NCI-H1105 (cell line): ENCODE data around the gene KLHL30.
A peak's percentile ranks its signal among the peaks of the same experiment; 100 is the strongest.
"Not testable (repeated sequence)": the region's sequence is repeated elsewhere in the genome, so short reads cannot be mapped to it uniquely, and the experiment has no call there.

ENCODE experiments used
- DNase-seq: peaks from one replicate; lab custom pipeline; 2025; lab: John Stamatoyannopoulos, UW

Gene KLHL30

DNA sequence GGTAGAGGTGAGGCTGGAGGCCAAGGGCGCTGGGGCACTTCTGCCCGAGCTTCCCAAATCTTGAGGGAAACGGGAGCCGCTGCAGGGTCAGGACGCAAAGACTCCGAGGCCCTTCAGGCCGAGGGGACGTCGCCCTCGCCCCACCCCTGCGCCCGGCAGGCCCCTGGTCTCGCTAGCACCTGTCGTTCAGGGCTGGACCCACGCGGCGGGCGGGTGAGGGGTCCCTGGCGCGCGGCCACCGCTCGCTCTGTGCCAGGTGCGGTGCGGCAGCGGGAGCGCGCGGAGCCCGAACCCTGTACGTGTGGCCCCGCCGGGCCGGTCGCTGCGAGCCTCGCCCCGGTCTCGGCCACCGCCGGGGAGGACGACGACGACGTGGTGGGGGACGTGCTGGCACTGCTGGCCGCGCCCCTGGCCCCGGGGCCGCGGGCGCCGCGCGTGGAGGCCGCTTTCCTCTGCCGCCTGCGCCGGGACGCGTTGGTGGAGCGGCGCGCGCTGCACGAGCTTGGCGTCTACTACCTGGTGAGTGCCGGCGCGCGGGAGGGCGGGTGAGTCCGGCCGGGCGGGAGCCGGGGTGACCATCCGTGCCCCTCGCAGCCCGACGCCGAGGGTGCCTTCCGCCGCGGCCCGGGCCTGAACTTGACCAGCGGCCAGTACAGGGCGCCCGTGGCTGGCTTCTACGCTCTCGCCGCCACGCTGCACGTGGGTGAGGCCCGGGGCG is 25.2 kb downstream of the KLHL30 start:
- DNase-seq, result peak; percentile 22

DNA sequence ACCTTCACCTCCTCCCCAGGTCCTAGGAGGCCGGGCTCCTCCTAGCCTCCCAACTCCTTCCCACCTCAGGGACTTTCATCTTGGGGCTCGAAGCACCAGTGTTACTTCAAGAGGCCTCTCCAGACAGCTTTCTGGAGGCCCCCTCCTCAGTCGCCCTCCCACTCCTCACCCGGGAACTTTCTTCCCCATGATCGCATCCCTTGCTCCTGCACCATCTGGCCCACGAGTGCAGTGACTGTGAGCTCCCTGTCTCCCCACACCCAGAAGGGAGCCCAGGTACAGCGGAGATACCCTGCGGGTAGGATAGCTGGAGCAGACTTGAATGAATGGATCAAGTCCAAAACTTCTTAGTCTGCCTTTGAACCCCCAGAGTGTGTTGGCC is 26.4 kb downstream of the KLHL30 start:
- DNase-seq, result no peak

DNA sequence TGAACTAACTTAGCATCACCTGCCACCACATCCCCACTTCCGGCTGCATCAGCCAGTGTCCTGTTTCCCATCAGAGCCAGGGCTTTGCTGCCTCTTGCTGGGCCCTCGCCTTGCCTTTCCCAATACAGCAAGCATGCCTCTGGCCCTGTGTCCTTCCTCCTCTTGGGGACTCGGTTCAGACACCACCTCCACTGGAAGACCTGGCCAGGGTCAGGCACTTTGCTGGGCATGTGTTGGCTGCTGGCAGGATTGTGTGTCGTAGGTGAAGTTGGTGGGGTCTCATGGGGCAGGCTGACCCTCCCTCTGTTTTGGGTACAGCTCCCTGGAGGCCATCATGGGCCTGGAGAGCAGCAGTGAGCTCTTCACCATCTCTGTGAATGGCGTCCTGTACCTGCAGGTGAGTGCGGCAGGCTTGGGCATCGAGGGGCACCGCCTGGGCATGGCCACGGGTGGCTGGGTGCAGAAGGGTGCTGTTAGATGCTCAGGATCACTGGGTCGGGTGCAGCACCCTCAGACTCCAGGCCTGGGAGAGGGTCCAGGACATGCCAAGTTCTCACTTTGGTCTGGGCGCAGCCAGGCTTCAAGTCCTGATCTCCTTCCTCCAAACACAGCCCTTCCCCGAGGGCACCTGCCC is 26.9 kb downstream of the KLHL30 start:
- DNase-seq, result no peak

DNA sequence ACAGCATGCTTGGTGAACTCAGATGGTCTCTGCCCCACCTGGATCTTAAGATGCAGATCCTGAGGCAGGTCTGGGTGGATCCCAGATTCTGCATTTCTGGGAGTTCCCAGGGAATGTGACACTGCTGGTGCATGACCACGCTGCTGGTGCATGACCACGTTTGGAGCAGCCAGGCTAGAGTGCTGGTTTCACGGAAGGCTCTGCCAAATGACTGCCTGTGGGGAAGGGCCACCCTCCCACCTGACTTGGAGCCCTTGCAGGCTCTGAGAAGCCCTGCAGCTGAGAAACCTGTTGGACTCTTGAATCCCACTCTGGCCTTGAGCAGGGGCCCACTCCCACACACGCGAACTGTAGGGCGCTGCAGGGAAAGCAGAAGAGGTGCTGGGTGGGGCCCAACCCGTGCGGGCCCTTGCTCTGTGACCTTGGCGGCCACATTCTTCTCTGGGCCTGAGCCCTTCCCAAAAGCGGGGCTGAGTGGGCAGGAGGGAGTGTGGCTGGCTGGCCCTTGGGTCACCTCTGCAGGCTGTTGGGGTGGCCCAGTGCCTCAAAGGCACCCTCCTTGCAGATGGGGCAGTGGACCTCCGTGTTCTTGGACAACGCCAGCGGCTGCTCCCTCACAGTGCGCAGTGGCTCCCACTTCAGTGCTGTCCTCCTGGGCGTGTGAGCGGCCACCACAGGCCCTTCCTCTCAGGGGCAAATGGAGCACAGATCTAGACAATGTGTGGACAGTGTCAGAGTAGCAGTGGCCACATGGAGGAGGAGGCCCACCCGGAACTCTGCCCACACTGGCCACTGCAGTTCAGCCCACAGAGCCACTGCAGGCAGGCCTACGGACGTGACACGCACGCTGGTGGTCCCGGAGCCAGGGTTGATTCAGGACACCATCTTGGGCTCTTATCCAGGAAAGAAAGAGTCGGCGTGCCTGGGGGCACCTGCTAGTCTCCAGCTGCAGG is 28.2 kb downstream of the KLHL30 start:
- DNase-seq, result no peak

DNA sequence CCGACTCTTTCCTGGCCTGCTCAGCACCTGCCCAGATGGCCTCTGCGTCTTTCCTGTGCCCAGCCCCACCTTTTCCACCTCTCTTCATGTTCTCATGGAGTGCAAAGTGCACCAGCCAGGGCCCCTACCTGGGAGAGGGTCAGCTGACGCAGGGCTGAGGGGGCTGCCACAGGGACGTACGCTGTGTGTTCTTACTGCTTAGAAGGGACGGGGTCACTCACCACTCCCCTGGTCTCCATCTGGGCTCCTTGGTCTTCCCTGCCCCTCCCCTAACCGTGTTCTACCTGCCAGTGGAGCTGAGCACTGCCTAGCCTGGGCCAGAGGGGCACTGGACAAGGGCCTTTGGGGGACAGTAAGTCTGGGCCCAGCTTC is 28.9 kb downstream of the KLHL30 start:
- no peak for DNase-seq

GRCh38 chr2:238167761-238168160 is 29.3 kb downstream of the KLHL30 start:
- DNase-seq, result no peak

GRCh38 chr2:238168196-238169047 is 30.0 kb downstream of the KLHL30 start:
- no peak for DNase-seq

DNA sequence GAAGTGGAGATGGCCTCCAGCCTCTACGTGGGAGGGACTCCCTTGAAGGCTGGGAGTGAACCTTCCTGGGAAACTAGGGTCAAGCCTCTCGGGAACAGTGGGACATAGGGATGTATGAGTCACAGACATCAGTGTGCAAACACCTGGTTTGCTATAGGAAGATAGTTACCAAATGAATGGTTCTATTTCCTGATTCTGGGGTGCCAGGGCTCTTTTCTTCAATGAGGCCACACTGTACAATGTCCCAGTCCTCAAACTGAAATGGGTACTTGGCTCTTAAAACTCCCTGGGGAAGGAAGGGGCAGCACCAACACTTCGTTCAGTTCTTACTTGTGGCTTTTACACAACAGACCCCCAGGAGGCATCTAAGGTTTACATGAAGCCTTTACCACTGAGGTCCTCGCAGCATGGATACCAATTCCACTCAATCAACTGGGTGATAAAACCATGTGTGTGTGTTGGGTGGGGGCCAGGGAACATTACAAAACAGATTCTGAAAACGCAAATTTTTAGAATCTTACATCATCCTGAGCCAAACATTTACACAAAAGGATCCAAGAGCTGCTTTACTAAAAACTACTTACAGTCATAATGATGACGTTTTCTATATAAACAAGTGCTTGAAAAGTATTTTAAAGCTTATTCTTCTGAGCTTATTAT is 30.7 kb downstream of the KLHL30 start:
- no peak for DNase-seq

DNA sequence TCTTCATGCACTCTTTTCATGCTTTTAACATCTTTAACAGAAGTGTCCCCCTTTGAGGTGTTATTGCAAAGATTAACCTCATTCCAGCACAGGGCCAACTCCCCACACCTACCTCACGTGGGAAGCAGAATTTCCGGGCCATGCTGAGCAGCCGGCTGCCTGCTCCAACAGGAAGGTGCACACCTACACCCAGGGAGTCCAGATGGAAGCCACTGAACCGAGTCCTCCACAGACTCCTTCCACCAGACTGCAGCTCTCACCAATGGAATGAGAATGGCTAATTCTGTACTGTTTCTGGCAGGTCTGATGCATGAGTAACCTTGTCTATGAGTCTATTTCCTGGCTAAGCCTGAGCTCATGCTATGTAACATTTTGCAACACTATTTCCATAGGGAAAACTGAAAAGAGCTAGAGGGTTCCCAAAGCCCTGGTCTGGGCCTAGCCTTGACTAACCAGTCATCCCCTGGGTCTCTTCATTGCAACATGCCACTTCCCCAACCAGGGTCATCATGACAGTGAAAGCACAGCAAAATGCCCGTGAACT is 31.3 kb downstream of the KLHL30 start:
- DNase-seq, result no peak

DNA sequence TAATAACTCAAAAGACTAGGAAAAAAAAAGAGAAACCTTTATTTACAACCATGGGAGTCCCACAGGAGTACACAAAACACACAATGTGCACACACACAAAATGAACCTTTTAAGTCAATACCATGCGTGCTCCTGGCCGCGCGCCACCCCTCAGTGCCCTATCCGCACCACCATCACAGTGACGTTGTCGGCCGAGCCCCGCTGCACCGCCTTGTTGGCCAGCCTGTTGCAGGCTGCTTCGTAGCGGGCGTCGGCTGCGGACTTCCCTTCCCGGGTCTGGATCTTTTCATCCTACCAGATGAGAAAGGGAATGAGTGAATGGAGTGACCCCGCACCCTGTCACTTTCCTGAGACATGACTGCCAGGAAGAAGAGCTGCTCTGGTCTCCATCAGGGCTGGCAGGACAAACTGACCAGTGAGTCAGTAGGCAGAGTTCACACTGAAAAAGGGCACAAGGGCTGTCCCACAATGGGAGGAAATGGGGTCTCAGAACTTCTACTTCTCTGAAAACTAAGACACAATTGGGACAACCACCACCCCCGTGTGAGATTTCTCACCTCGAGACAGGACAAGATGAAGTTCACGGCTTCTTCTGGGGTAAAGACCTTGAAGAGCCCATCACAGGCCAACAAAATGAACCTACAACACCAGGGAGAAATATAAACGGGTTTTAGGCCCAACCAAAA is 32.1 kb downstream of the KLHL30 start:
- DNase-seq, result no peak

DNA sequence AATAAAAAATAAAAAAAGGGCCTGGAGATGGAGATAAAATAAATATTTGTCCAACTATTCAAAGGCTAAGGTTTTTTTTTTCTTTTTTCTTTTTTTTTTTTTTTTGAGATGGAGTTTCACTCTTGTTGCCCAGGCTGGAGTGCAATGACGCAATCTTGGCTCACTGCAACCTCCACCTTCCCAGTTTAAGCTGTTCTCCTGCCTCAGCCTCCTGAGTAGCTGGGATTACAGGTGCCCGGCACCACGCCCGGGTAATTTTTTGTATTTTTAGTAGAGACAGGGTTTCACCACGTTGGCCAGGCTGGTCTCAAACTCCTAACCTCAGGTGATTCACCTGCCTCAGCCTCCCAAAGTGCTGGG is 32.6 kb downstream of the KLHL30 start:
- DNase-seq, result not testable (repeated sequence)

GRCh38 chr2:238171575-238172187 is 33.2 kb downstream of the KLHL30 start:
- no peak for DNase-seq

GRCh38 chr2:238172439-238172838 is 34.0 kb downstream of the KLHL30 start:
- no peak for DNase-seq

- DNase-seq, result no peak
Measured at GRCh38 chr2:238173692-238174091, 35.2 kb downstream of the KLHL30 start.

GRCh38 chr2:238174291-238174690 is 35.8 kb downstream of the KLHL30 start:
- DNase-seq, result no peak

DNA sequence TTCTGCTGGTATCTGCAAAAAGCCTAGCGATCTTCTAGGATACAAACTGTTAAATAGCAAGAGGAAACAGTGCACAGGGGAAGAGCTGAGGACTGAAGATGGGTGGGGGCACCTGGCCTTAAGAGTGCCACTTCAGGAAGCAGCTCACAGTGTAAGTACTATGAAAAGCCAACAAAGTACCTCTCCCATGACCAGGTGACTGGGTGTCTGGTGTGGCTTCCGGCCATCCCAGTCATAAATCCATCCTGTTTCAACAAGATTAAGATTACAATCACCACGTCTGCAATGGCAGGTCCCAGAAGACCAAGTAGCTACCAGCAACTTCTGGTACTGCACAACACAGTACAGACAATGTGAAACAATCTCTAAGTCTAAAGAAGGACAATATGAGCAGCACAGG is 36.2 kb downstream of the KLHL30 start:
- no peak for DNase-seq

DNA sequence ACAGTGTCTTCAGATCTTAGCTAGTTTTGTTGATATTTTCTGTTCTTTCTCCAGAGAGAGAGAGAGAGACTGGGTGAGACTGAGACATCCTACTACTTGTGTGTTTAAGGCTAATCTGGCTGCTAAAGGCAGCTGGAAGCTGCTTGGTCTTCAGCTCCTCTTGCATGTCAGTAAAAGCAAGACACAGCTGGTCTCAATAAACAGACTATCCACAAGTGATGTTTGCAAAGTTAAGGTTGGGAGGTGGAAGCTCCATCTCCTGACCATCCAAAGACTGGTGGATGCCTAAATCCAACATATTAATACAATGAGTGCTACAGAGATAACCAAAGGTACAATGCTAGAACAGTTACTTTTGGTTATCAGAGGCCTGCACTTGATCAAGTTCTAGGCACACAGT is 38.1 kb downstream of the KLHL30 start:
- no peak for DNase-seq

DNA sequence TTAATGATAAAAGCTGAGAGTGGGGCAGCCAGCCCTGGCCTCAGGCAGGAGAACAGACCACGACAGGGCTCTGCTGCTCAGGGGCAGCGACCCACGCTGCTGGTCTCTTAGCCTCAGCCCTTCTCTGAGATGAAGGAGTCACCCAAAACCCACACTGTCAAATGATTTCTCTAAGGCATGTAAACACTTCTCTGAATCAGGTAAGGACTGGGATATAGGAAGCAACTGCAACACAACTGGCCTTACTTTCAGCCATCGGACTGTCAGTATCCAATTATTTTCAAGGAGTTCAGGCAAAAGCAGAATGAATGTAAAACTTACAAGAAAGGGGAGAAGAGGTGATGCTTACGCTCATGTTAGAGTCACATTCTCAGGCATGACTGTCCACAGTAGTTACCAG is 42.1 kb downstream of the KLHL30 start:
- no peak for DNase-seq

DNA sequence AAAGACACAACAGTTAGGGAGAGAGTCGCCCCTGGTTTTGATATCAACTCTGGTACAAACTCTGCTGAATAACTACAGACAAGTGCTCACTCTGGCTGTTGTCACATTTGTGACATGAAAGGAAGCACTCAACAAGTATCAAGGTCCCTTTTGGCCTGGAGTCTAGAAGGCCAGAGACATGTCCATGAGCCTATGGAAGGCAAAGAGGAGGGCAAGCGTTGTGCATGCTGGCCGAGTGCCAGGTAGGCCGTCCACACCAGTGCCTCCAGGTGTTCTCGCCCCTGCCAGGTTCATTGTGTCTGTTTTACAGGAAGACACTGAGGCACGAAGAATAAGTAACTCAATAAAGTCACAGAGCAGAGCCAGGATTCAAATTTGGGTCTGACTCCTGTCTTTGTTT is 43.9 kb downstream of the KLHL30 start:
- DNase-seq, result no peak

- no peak for DNase-seq
Measured at GRCh38 chr2:238183821-238184220, 45.4 kb downstream of the KLHL30 start.
